Choroid plexus epithelial cell (primary cell): ENCODE results near the gene POU2F2.

Experiments
- DNase-seq: peaks from one replicate; pipeline ENCODE4 v3.0.0-alpha.2; 2010; ENCODE audit warnings: low read depth
- H3K4me3 ChIP-seq: 2 replicates; pipeline ENCODE4 v1.5.1; 2011; ENCODE audit warnings: low read depth, mild to moderate bottlenecking, control low read depth, low read length, moderate library complexity
- CTCF ChIP-seq: conservative IDR thresholded peaks from 2 replicates; pipeline ENCODE4 v1.5.1; 2011; ENCODE audit warnings: low read depth, mild to moderate bottlenecking, control low read depth, inconsistent platforms, low read length, moderate library complexity

The POU2F2 gene

GRCh38 chr19:42168206-42168605 lies 36.0 kb upstream of the POU2F2 start:
- TF ChIP-seq CTCF = no peak
- no peak overlapping the region for H3K4me3 ChIP-seq

GRCh38 chr19:42166316-42166715 lies 34.1 kb upstream of the POU2F2 start:
- no peak overlapping the region for H3K4me3 ChIP-seq
- no peak for TF ChIP-seq CTCF

More at GRCh38 chr19:42168206-42168605, 36.0 kb upstream of the POU2F2 start:
- DNase-seq = no peak

GRCh38 chr19:42165146-42165545 lies 32.9 kb upstream of the POU2F2 start:
- TF ChIP-seq CTCF = no peak
- H3K4me3 ChIP-seq = no peak overlapping the region
- no peak for DNase-seq

More at GRCh38 chr19:42166316-42166715, 34.1 kb upstream of the POU2F2 start:
- DNase-seq = no peak

GRCh38 chr19:42161616-42162263 lies 29.5 kb upstream of the POU2F2 start:
- no peak for TF ChIP-seq CTCF
- no peak for DNase-seq
- no peak overlapping the region for H3K4me3 ChIP-seq

GRCh38 chr19:42159942-42160341 lies 27.7 kb upstream of the POU2F2 start:
- no peak overlapping the region for H3K4me3 ChIP-seq
- TF ChIP-seq CTCF = no peak
- no peak for DNase-seq

GRCh38 chr19:42158926-42159325 lies 26.7 kb upstream of the POU2F2 start:
- peak; percentile 51 for DNase-seq

More at GRCh38 chr19:42158926-42159325, 26.7 kb upstream of the POU2F2 start:
- no peak overlapping the region for H3K4me3 ChIP-seq
- no peak for TF ChIP-seq CTCF
